ENCODE results near the gene CCNB1IP1. TPM values are rescaled to one million over a fixed set of nuclear protein-coding genes. Genes with fewer than 3 reads are reported as not detected.
"Not testable (repeated sequence)": the region's sequence is repeated elsewhere in the genome, so short reads cannot be mapped to it uniquely, and the experiment has no call there.

The CCNB1IP1 gene
- polyA plus RNA-seq, 1 donor = 67.7 TPM

GRCh38 chr14:20305265-20306078 is 27.6 kb downstream of the CCNB1IP1 start, which contains the start of gene TTC5:
Gene TTC5, minus strand, starts transcription at chr14:20305951. Its CDS starts 14 bp downstream, at chr14:20305937.
- H3K36me3 ChIP-seq (ENCODE audit: control insufficient read depth, insufficient read depth, low read length) = peaks cover 9% of the 10 kb centered on the region
- DNase-seq = peak; percentile 85 to 91
- no peaks in the 10 kb centered on the region for H3K9me3 ChIP-seq (ENCODE audit: control insufficient read depth, low read depth, low read length)
- WGBS (ENCODE audit: insufficient coverage, low lambda C conversion rate) = no CpG with 5 or more reads among the region's 27 CpGs
- H3K4me1 ChIP-seq (ENCODE audit: control insufficient read depth, insufficient read depth, low read length) = no peaks in the 10 kb centered on the region
- H3K27me3 ChIP-seq (ENCODE audit: control insufficient read depth, insufficient read depth, low read length) = no peaks in the 10 kb centered on the region
- peak within 1 kb of the TSS; percentile 65 for H3K4me3 ChIP-seq (ENCODE audit: low read length)
- H3K27ac ChIP-seq (ENCODE audit: low read length) = peak within 1 kb of the TSS; percentile 2

GRCh38 chr14:20302042-20302755 is 30.9 kb downstream of the CCNB1IP1 start:
- peaks cover 35% of the 10 kb centered on the region for H3K36me3 ChIP-seq (ENCODE audit: control insufficient read depth, insufficient read depth, low read length)
- DNase-seq = no peak
- H3K9me3 ChIP-seq (ENCODE audit: control insufficient read depth, low read depth, low read length) = no peaks in the 10 kb centered on the region
- H3K27ac ChIP-seq (ENCODE audit: low read length) = no peak overlapping the region
- H3K4me3 ChIP-seq (ENCODE audit: low read length) = no peak overlapping the region
- no CpG with 5 or more reads among the region's 1 CpG for WGBS (ENCODE audit: insufficient coverage, low lambda C conversion rate)
- no peaks in the 10 kb centered on the region for H3K4me1 ChIP-seq (ENCODE audit: control insufficient read depth, insufficient read depth, low read length)
- H3K27me3 ChIP-seq (ENCODE audit: control insufficient read depth, insufficient read depth, low read length) = no peaks in the 10 kb centered on the region

- no CpG with 5 or more reads among the region's 4 CpGs for WGBS (ENCODE audit: insufficient coverage, low lambda C conversion rate)
- no peaks in the 10 kb centered on the region for H3K4me1 ChIP-seq (ENCODE audit: control insufficient read depth, insufficient read depth, low read length)
- no peaks in the 10 kb centered on the region for H3K9me3 ChIP-seq (ENCODE audit: control insufficient read depth, low read depth, low read length)
- H3K27me3 ChIP-seq (ENCODE audit: control insufficient read depth, insufficient read depth, low read length) = no peaks in the 10 kb centered on the region
- no peak overlapping the region for H3K27ac ChIP-seq (ENCODE audit: low read length)
- no peak for DNase-seq
- H3K36me3 ChIP-seq (ENCODE audit: control insufficient read depth, insufficient read depth, low read length) = peaks cover 70% of the 10 kb centered on the region
- H3K4me3 ChIP-seq (ENCODE audit: low read length) = no peak overlapping the region
These were observed 38.0 kb downstream of the CCNB1IP1 start for GRCh38 chr14:20295067-20295466.

GRCh38 chr14:20294636-20295035 is 38.4 kb downstream of the CCNB1IP1 start:
- H3K36me3 ChIP-seq (ENCODE audit: control insufficient read depth, insufficient read depth, low read length) = peaks cover 72% of the 10 kb centered on the region
- no peak overlapping the region for H3K4me3 ChIP-seq (ENCODE audit: low read length)
- H3K9me3 ChIP-seq (ENCODE audit: control insufficient read depth, low read depth, low read length) = no peaks in the 10 kb centered on the region
- WGBS (ENCODE audit: insufficient coverage, low lambda C conversion rate) = no CpG with 5 or more reads among the region's 2 CpGs
- H3K27ac ChIP-seq (ENCODE audit: low read length) = no peak overlapping the region
- no peaks in the 10 kb centered on the region for H3K4me1 ChIP-seq (ENCODE audit: control insufficient read depth, insufficient read depth, low read length)
- no peaks in the 10 kb centered on the region for H3K27me3 ChIP-seq (ENCODE audit: control insufficient read depth, insufficient read depth, low read length)
- DNase-seq = no peak

- peaks cover 15% of the 10 kb centered on the region for H3K36me3 ChIP-seq (ENCODE audit: control insufficient read depth, insufficient read depth, low read length)
- not testable (repeated sequence) for H3K4me3 ChIP-seq (ENCODE audit: low read length); H3K27me3 ChIP-seq (ENCODE audit: control insufficient read depth, insufficient read depth, low read length); DNase-seq; H3K27ac ChIP-seq (ENCODE audit: low read length); H3K9me3 ChIP-seq (ENCODE audit: control insufficient read depth, low read depth, low read length); H3K4me1 ChIP-seq (ENCODE audit: control insufficient read depth, insufficient read depth, low read length)
- WGBS (ENCODE audit: insufficient coverage, low lambda C conversion rate) = no CpG with 5 or more reads among the region's 1 CpG
These were observed 51.1 kb downstream of the CCNB1IP1 start for GRCh38 chr14:20281998-20282397.

- H3K27me3 ChIP-seq (ENCODE audit: control insufficient read depth, insufficient read depth, low read length); H3K9me3 ChIP-seq (ENCODE audit: control insufficient read depth, low read depth, low read length); H3K27ac ChIP-seq (ENCODE audit: low read length); H3K4me3 ChIP-seq (ENCODE audit: low read length); DNase-seq; H3K4me1 ChIP-seq (ENCODE audit: control insufficient read depth, insufficient read depth, low read length): not testable (repeated sequence)
- no CpG with 5 or more reads among the region's 7 CpGs for whole genome bisulfite sequencing (ENCODE audit: insufficient coverage, low lambda C conversion rate)
- H3K36me3 ChIP-seq (ENCODE audit: control insufficient read depth, insufficient read depth, low read length) = peaks cover 14% of the 10 kb centered on the region
These were observed 52.8 kb downstream of the CCNB1IP1 start for GRCh38 chr14:20280265-20280664.

GRCh38 chr14:20278414-20278813 is 54.7 kb downstream of the CCNB1IP1 start:
- WGBS (ENCODE audit: insufficient coverage, low lambda C conversion rate) = no CpG with 5 or more reads among the region's 1 CpG
- Histone ChIP-seq H3K36me3 (ENCODE audit: control insufficient read depth, insufficient read depth, low read length) (peaks cover 14% of the 10 kb centered on the region), H3K4me3 (ENCODE audit: low read length) (no peak overlapping the region), H3K27ac (ENCODE audit: low read length) (no peak overlapping the region), H3K4me1 (ENCODE audit: control insufficient read depth, insufficient read depth, low read length) (no peaks in the 10 kb centered on the region), H3K9me3 (ENCODE audit: control insufficient read depth, low read depth, low read length) (peaks cover 6% of the 10 kb centered on the region), H3K27me3 (ENCODE audit: control insufficient read depth, insufficient read depth, low read length) (no peaks in the 10 kb centered on the region)
- DNase-seq = peak in 1 of 2 donors; percentile 19

GRCh38 chr14:20277409-20277808 is 55.7 kb downstream of the CCNB1IP1 start:
- Histone ChIP-seq H3K27ac (ENCODE audit: low read length) (no peak overlapping the region), H3K36me3 (ENCODE audit: control insufficient read depth, insufficient read depth, low read length) (peaks cover 14% of the 10 kb centered on the region), H3K4me3 (ENCODE audit: low read length) (no peak overlapping the region), H3K27me3 (ENCODE audit: control insufficient read depth, insufficient read depth, low read length) (no peaks in the 10 kb centered on the region), H3K9me3 (ENCODE audit: control insufficient read depth, low read depth, low read length) (peaks cover 10% of the 10 kb centered on the region), H3K4me1 (ENCODE audit: control insufficient read depth, insufficient read depth, low read length) (no peaks in the 10 kb centered on the region)
- 100% methylated on average over 2 of the region's 2 CpGs for WGBS (ENCODE audit: insufficient coverage, low lambda C conversion rate)
- DNase-seq = no peak

GRCh38 chr14:20274062-20274461 is 59.0 kb downstream of the CCNB1IP1 start:
- Histone ChIP-seq H3K27ac (ENCODE audit: low read length) (no peak overlapping the region), H3K27me3 (ENCODE audit: control insufficient read depth, insufficient read depth, low read length) (no peaks in the 10 kb centered on the region), H3K9me3 (ENCODE audit: control insufficient read depth, low read depth, low read length) (peaks cover 10% of the 10 kb centered on the region), H3K4me1 (ENCODE audit: control insufficient read depth, insufficient read depth, low read length) (no peaks in the 10 kb centered on the region), H3K36me3 (ENCODE audit: control insufficient read depth, insufficient read depth, low read length) (peaks cover 10% of the 10 kb centered on the region), H3K4me3 (ENCODE audit: low read length) (no peak overlapping the region)
- WGBS (ENCODE audit: insufficient coverage, low lambda C conversion rate) = no CpG with 5 or more reads among the region's 2 CpGs
- DNase-seq = no peak

- H3K27me3 ChIP-seq (ENCODE audit: control insufficient read depth, insufficient read depth, low read length); DNase-seq; H3K4me1 ChIP-seq (ENCODE audit: control insufficient read depth, insufficient read depth, low read length); H3K36me3 ChIP-seq (ENCODE audit: control insufficient read depth, insufficient read depth, low read length); H3K4me3 ChIP-seq (ENCODE audit: low read length); H3K27ac ChIP-seq (ENCODE audit: low read length); H3K9me3 ChIP-seq (ENCODE audit: control insufficient read depth, low read depth, low read length): not testable (repeated sequence)
- WGBS (ENCODE audit: insufficient coverage, low lambda C conversion rate) = no CpG with 5 or more reads among the region's 5 CpGs
These were observed 68.7 kb downstream of the CCNB1IP1 start for GRCh38 chr14:20264361-20264760.
